CD4-positive, alpha-beta T cell (primary cell): ENCODE measurements around the gene TMEM11. TPM values are rescaled to one million over a fixed set of nuclear protein-coding genes. Genes with fewer than 3 reads are reported as not detected.

Experiments
- ATAC-seq: fragments of 200-7000 bp; cut with Tn5 transposase; one replicate; pipeline ENCODE4 v1.10.0; 2022; ENCODE audit warnings: mild to moderate bottlenecking; ENCODE audit not compliant: poor library complexity
- CTCF ChIA-PET: fragments of 350-600 bp; sonication (Branson Sonifier 250); formaldehyde crosslinking; loops from one replicate; lab custom pipeline; 2021; ENCODE audit warnings: antibody characterized with exemption, inconsistent platforms; lab: Charles Lee
- POLR2A ChIA-PET: fragments of 350-600 bp; sonication (Branson Sonifier 250); formaldehyde crosslinking; loops from one replicate; lab custom pipeline; 2021; ENCODE audit warnings: antibody characterized with exemption, inconsistent platforms; lab: Charles Lee
- DNase-seq, 14 experiments: peaks; one replicate each; pipeline ENCODE4 v3.0.0-alpha.2; 2013 to 2020; ENCODE audit warnings: mixed read lengths in 2 of 14
- H3K27ac ChIP-seq, 2 donors: one replicate each; pipeline versions ENCODE4 v1.5.1 to v1.7.0; 2013; ENCODE audit warnings: low read length in 2 of 2, low read depth in 1 of 2, mild to moderate bottlenecking in 1 of 2
- H3K27me3 ChIP-seq, 2 experiments: 1 replicate in 1 of 2; 2 replicates in 1 of 2; pipeline versions ENCODE4 v1.6.1 to v1.7.0; 2013; ENCODE audit warnings: low read length in 2 of 2, control low read depth in 1 of 2, mild to moderate bottlenecking in 1 of 2, moderate library complexity in 1 of 2; ENCODE audit not compliant: insufficient read depth in 2 of 2, control insufficient read depth in 1 of 2
- H3K36me3 ChIP-seq: one replicate; pipeline ENCODE4 v1.6.1; 2013; ENCODE audit warnings: low read length, control low read depth; ENCODE audit not compliant: insufficient read depth
- H3K4me1 ChIP-seq: one replicate; pipeline ENCODE4 v1.6.1; 2013; ENCODE audit warnings: low read length, control low read depth; ENCODE audit not compliant: insufficient read depth
- H3K4me3 ChIP-seq: one replicate; pipeline ENCODE4 v1.5.1; 2013; ENCODE audit warnings: mild to moderate bottlenecking, low read length, moderate library complexity
- H3K9me3 ChIP-seq, 2 experiments: 1 replicate in 1 of 2; 2 replicates in 1 of 2; pipeline versions ENCODE4 v1.6.1 to v1.7.0; 2013; ENCODE audit warnings: low read length in 2 of 2, mild to moderate bottlenecking in 2 of 2, control low read depth in 1 of 2, moderate library complexity in 1 of 2; ENCODE audit not compliant: control insufficient read depth in 1 of 2, insufficient read depth in 1 of 2
- H3K27ac Mint-ChIP-seq: one replicate; pipeline ENCODE4 v1.8.0; 2020; ENCODE audit warnings: mixed read lengths
- H3K27me3 Mint-ChIP-seq: one replicate; pipeline ENCODE4 v1.8.0; 2021; ENCODE audit warnings: mixed read lengths
- H3K36me3 Mint-ChIP-seq: one replicate; pipeline ENCODE4 v1.8.0; 2021; ENCODE audit warnings: low read depth, mixed read lengths
- H3K4me1 Mint-ChIP-seq: one replicate; pipeline ENCODE4 v1.8.0; 2021; ENCODE audit warnings: low read depth, mixed read lengths
- H3K4me3 Mint-ChIP-seq: one replicate; pipeline ENCODE4 v1.8.0; 2020; ENCODE audit warnings: mild to moderate bottlenecking, mixed read lengths
- H3K9me3 Mint-ChIP-seq: one replicate; pipeline ENCODE4 v1.8.0; 2020; ENCODE audit warnings: mixed read lengths
- intact Hi-C, 2 experiments: fragments of 100-400 bp; cut with DNase I in 1 of 2; cut with micrococcal nuclease in 1 of 2; formaldehyde crosslinking; loops; one replicate each; pipeline versions ENCODE4 v1.15.1 to v1.9.0; 2023 to 2025; cut with DNase I, micrococcal nuclease
- total RNA-seq, 174 experiments: library from RNA in 2 of 174; stranded (reverse) in 2 of 174; gene quantifications; one replicate each; pipeline ENCODE4 v1.2.3 and lab custom pipeline; 2021 to 2026
- TF ChIP-seq, protein P1 (sequence below): fragments of 200-600 bp; IDR thresholded peaks from one replicate; pipeline ENCODE4 v1.8.0; 2022; ENCODE audit warnings: antibody characterized with exemption, mild to moderate bottlenecking

Gene TMEM11
- total RNA-seq, 2 experiments from 2014 or later: 17.8 to 19.2 TPM

DNA sequence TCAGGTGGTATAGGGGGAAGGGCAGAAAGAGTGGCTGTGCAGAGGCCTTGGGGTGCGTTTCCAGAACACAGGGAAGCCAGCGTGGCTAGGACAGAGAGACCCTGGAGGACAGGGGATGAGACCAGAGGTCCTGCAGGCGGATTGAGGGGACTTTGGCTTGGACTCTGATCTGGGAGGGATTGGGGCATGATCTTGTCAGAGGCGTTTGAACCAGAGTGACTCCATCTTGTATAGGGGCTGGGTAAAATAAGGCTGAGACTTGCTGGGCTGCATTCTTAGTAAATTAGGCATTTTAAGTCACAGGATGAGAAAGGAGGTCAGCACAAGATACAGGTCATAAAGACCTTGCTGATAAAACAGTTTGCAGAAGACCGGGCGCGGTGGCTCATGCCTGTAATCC is 44.6 kb upstream of the TMEM11 start:
- intact Hi-C loops: no loop called here
- H3K4me3 Mint-ChIP-seq: no peak overlapping the region
- H3K27me3 Mint-ChIP-seq: no peaks in the 10 kb centered on the region
- Histone ChIP-seq H3K36me3 (no peaks in the 10 kb centered on the region), H3K27me3 (no peaks in the 10 kb centered on the region), H3K4me3 (no peak overlapping the region), H3K4me1 (peaks cover 11% of the 10 kb centered on the region), H3K27ac (no peak overlapping the region), H3K9me3 (no peaks in the 10 kb centered on the region)
- H3K36me3 Mint-ChIP-seq: no peaks in the 10 kb centered on the region
- ATAC-seq (no peak), DNase-seq (no peak)
- POLR2A ChIA-PET: no interaction called here
- no peak overlapping the region for H3K27ac Mint-ChIP-seq
- TF ChIP-seq, protein P1, sequence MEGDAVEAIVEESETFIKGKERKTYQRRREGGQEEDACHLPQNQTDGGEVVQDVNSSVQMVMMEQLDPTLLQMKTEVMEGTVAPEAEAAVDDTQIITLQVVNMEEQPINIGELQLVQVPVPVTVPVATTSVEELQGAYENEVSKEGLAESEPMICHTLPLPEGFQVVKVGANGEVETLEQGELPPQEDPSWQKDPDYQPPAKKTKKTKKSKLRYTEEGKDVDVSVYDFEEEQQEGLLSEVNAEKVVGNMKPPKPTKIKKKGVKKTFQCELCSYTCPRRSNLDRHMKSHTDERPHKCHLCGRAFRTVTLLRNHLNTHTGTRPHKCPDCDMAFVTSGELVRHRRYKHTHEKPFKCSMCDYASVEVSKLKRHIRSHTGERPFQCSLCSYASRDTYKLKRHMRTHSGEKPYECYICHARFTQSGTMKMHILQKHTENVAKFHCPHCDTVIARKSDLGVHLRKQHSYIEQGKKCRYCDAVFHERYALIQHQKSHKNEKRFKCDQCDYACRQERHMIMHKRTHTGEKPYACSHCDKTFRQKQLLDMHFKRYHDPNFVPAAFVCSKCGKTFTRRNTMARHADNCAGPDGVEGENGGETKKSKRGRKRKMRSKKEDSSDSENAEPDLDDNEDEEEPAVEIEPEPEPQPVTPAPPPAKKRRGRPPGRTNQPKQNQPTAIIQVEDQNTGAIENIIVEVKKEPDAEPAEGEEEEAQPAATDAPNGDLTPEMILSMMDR: no peak
- H3K9me3 Mint-ChIP-seq: no peaks in the 10 kb centered on the region
- CTCF ChIA-PET: no interaction called here
- peaks cover 17% of the 10 kb centered on the region for H3K4me1 Mint-ChIP-seq

DNA sequence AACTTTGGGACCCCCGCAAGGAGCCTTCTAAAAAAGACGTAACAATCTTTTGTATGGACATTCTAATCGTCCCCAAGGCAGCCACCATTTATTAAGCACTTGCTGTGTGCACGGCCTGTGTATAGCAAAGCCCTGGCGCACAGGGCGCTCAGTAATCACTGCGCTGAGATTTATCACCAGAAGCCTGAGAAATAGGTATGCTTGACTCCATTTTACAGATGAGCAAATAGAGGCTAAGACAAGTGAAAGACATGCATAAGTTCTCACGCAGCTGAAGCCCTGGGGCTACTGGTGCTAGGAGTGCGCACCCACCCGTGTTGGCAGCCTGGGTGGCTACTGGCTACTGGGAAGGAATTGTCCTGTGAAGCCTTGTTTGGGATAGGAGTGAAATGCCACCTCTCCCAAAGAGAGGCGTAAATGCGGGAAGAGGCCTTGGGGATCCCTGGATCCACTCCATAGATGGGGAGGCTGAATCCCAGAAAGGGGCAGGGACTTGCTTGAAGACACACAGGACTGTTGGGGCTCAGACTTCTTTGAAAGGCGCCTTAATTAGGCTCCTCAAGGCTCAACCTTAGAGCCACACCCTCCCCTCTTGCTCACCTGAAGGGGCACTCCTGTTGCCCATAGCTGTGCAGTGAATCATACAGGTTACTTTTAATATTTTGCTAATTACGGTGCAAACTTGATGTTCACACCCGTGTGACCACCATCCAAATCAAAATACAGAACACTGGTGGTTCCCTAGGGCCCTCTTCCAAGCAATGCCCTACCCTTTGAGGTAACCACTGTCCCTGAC is 39.9 kb upstream of the TMEM11 start:
- Mint-ChIP-seq H3K27ac (peak overlapping the region; percentile 94), H3K4me3 (peak overlapping the region; percentile 93), H3K9me3 (no peaks in the 10 kb centered on the region), H3K4me1 (peaks cover 48% of the 10 kb centered on the region), H3K36me3 (no peaks in the 10 kb centered on the region), H3K27me3 (no peaks in the 10 kb centered on the region)
- Histone ChIP-seq H3K4me3 (peak overlapping the region; percentile 67), H3K9me3 (no peaks in the 10 kb centered on the region), H3K4me1 (peaks cover 30% of the 10 kb centered on the region), H3K27me3 (no peaks in the 10 kb centered on the region), H3K36me3 (no peaks in the 10 kb centered on the region), H3K27ac (peak overlapping the region; percentile 54 to 58)
- ATAC-seq (peak; percentile 10), DNase-seq (no peak)
- intact Hi-C loops: loop anchor here (1.0 to 5.0 kb wide), 4 partner anchors 15 to 39 kb away; partner anchors contain the start of gene TMEM11 (in 2 of the 2)
- ChIA-PET POLR2A (interaction anchor here (1.1 to 2.8 kb wide), 5 partner anchors 16 to 211 kb away, joined by 3 to 15 read pairs (median 14); partner anchors contain the start of gene USP22), CTCF (interaction anchor here (1.7 kb wide), 1 partner anchor 26 kb away, joined by 5 read pairs; no protein-coding TSS in a partner anchor)
- TF ChIP-seq, protein P1: no peak

DNA sequence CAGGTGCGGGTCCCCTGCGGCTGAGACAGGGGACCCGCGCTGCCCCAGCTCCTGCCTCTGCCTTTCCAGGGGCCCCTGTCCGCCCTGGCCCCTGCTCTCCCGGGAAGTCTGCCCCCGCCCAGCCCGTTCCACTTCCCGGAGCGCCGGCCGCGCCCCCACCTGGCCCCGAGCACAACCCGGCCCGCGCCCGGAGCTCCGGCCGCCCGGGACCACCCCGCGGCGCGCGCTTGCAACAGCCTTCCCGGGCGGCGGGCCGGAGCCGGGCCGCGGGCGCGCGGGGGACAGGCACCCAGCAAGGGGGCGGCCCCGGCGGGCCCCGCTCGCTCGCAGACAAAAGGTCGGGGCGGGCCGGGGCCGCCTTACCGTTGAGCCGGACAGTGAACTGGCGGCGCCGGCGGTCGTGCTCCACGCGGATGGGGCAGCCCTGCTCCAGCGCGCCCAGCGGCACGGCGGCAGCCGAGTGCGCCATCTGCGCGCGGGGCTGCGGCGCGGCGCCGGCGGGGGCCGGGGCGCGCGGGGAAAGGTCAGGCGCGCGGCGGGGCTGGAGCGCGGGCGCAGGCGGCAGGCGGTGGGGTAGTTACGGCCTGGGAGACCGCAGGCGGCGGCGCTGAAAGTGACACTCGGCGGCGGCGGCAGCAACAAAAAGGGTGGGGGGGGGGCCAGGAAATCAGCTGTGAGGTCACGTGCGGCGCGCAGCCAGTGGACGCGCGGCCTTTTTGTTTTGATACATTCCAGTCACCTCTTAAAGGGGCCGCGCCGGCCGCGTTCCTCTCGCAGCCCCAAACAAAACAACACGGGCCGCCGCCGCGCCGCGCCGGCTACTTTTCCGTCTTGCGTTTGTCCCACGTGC is 39.1 kb upstream of the TMEM11 start, which contains the start of gene NATD1:
Gene NATD1 (minus strand): TSS at position 615 of the 850 bp plus-strand sequence. CDS start 146 bp downstream, at position 469.
- H3K27ac Mint-ChIP-seq: peak within 1 kb of the TSS; percentile 94
- no peaks in the 10 kb centered on the region for H3K36me3 Mint-ChIP-seq
- ChIA-PET POLR2A (interaction anchor here (0.8 to 2.8 kb wide), 10 partner anchors 15 to 210 kb away, joined by 3 to 15 read pairs (median 4); partner anchors contain the start of genes TMEM11 and USP22), CTCF (interaction anchor here (1.1 kb wide), 1 partner anchor 26 kb away, joined by 3 read pairs; no protein-coding TSS in a partner anchor)
- H3K4me1 ChIP-seq: peaks cover 27% of the 10 kb centered on the region
- peak within 1 kb of the TSS; percentile 93 for H3K4me3 Mint-ChIP-seq
- peak; percentile 64 to 92 (median 76) for DNase-seq
- no peaks in the 10 kb centered on the region for H3K27me3 ChIP-seq
- no peaks in the 10 kb centered on the region for H3K27me3 Mint-ChIP-seq
- intact Hi-C loops: loop anchor here (2.0 to 5.0 kb wide), 2 partner anchors 34 to 38 kb away; partner anchors contain the start of gene TMEM11 (in 2 of the 2)
- H3K36me3 ChIP-seq: no peaks in the 10 kb centered on the region
- no peaks in the 10 kb centered on the region for H3K9me3 Mint-ChIP-seq
- peak within 1 kb of the TSS; percentile 54 to 58 for H3K27ac ChIP-seq
- peak within 1 kb of the TSS; percentile 67 for H3K4me3 ChIP-seq
- H3K4me1 Mint-ChIP-seq: peaks cover 42% of the 10 kb centered on the region
- ATAC-seq: peak; percentile 80
- H3K9me3 ChIP-seq: no peaks in the 10 kb centered on the region
- TF ChIP-seq, protein P1: no peak
